ENCODE measurements around the gene MRI1. TPM values are rescaled to one million over a fixed set of nuclear protein-coding genes. Genes with fewer than 3 reads are reported as not detected.
"Not testable (repeated sequence)": the region's sequence is repeated elsewhere in the genome, so short reads cannot be mapped to it uniquely, and the experiment has no call there.

The MRI1 gene
- total and polyA plus RNA-seq, 8 donors: 14.4 to 35.1 (median 17.4) TPM

DNA sequence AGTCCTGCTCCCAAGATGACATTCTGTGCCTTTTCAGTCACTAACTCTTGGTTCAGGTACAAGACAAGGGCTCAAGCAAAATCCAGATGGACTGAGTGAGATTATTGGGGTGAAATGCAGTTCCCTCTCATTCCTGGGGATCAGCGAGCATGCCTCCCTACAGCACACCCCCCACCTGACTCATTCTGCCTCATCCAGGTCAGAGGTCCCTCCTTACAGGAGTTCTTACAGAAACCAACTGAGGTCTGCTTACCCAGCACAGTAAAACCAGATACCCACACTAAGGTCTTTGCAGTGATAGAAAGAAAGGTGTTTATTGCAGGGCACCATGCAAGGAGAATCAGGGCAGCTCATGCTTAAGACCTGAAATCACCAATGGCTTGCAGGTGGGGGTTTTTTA, 21.6 kb upstream of the MRI1 start:
- ATAC-seq (no peak), DNase-seq (no peak), FAIRE-seq (no peak)
- no peaks in the 10 kb centered on the region for H3K9me3 ChIP-seq
- TF ChIP-seq, protein P1, sequence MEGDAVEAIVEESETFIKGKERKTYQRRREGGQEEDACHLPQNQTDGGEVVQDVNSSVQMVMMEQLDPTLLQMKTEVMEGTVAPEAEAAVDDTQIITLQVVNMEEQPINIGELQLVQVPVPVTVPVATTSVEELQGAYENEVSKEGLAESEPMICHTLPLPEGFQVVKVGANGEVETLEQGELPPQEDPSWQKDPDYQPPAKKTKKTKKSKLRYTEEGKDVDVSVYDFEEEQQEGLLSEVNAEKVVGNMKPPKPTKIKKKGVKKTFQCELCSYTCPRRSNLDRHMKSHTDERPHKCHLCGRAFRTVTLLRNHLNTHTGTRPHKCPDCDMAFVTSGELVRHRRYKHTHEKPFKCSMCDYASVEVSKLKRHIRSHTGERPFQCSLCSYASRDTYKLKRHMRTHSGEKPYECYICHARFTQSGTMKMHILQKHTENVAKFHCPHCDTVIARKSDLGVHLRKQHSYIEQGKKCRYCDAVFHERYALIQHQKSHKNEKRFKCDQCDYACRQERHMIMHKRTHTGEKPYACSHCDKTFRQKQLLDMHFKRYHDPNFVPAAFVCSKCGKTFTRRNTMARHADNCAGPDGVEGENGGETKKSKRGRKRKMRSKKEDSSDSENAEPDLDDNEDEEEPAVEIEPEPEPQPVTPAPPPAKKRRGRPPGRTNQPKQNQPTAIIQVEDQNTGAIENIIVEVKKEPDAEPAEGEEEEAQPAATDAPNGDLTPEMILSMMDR (IDR thresholded peaks at IDR 0.05): no peak
- 88 to 95% methylated on average over 1 of the region's 1 CpG for WGBS, 2 donors
- H3K36me3 ChIP-seq: no peaks in the 10 kb centered on the region
- no peaks in the 10 kb centered on the region for H3K27me3 ChIP-seq
- no peak overlapping the region for H3K4me3 ChIP-seq
- H3K27ac ChIP-seq: no peak overlapping the region
- intact Hi-C loops (cut with DNase I): no loop called here
- peaks cover 0 to 6% (median 0%) of the 10 kb centered on the region in 3 donors for H3K4me1 ChIP-seq

DNA sequence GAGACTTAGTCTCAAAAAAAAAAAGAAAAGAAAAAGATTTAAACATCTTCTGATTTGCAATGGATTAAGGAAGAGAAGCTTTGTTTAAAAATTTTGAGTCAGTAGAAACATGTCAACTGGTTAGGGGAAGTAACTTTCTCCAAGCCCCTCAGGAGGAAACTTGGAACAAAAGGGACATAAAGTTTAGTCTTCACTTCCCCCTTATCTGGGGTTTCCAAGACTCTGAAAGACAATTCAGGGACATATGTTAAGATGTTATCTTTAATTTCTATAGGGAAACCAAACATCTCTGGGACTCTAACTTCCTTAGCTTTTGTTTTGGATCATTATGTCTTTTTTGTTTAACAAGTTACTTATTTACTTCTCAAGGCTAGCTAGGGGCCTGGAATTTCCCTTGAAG, 20.1 kb upstream of the MRI1 start:
- peaks cover 5 to 13% (median 6%) of the 10 kb centered on the region in 3 donors for H3K4me1 ChIP-seq
- H3K27me3 ChIP-seq: no peaks in the 10 kb centered on the region
- no peaks in the 10 kb centered on the region for H3K36me3 ChIP-seq
- TF ChIP-seq, protein P1 (IDR thresholded peaks at IDR 0.05): no peak
- peak overlapping the region in 1 of 4 donors; percentile 30 for H3K27ac ChIP-seq
- no peak for FAIRE-seq
- no peak for DNase-seq
- no peaks in the 10 kb centered on the region for H3K9me3 ChIP-seq
- no peak for ATAC-seq
- H3K4me3 ChIP-seq: no peak overlapping the region
- intact Hi-C loops (cut with DNase I): no loop called here

DNA sequence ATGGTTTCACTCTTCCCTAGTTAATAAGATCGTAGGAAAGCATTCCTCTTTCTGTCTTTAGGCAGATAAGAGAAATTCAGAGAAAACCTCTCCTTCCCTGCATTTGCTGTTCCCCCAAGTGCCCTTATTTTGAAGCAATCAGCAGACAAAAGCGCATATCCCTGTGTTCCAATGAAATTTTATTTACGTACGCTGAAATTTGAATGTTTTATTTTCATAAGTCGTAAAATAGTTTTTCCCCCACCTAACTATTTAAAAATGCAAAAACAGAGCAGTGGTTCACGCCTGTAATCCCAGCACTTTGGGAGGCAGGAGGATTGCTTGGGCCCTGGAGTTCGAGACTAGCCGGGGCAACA, 17.2 kb upstream of the MRI1 start:
- TF ChIP-seq, protein P1 (IDR thresholded peaks at IDR 0.05): no peak
- ATAC-seq (no peak), FAIRE-seq (no peak), DNase-seq (no peak)
- Histone ChIP-seq H3K4me1 (peaks cover 5 to 14% (median 7%) of the 10 kb centered on the region in 3 donors), H3K4me3 (peak overlapping the region in 3 of 4 donors; percentile 60 to 86 (median 61)), H3K9me3 (no peaks in the 10 kb centered on the region), H3K27me3 (no peaks in the 10 kb centered on the region), H3K36me3 (peaks cover 0 to 4% (median 0%) of the 10 kb centered on the region in 3 donors), H3K27ac (peak overlapping the region in 3 of 4 donors; percentile 50 to 85 (median 76))
- intact Hi-C loops (cut with DNase I): no loop called here
- 89 to 92% methylated on average over 8 of the region's 8 CpGs for WGBS, 2 donors

DNA sequence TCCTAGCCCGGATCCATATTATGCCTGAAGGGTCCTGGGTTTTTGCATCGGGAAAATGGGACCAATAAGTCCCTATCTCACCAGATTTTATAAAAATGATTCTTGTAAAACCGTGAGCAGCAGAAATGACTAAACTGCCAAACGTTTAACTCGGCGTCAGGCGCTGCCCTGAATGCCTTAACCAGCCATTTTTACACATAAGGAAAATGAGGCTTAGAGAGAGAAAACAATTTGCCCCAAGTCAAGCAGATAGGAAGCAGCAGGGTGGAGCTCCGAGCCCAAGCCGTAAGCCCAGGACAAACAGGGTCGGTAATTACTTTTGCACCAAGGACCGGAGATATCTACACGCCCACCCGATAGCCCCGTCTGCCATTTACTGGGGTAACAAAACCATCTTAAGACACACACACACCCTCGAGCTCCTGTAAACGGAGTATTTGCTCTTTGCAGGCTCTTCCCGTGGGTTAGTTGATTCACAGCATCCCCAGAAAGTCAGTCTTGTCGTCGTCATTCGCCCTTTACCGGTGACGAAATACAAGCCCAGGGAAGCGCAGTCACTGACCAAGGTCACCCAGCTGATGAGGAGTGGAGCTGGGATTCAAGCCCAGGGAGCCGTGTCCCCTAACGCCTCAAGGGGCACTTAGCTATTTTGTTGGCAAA, 16.0 kb upstream of the MRI1 start:
- no peaks in the 10 kb centered on the region for H3K27me3 ChIP-seq
- peak in 2 of 4 donors; percentile 0 to 2 for ATAC-seq
- H3K4me3 ChIP-seq: peak overlapping the region; percentile 60 to 86 (median 72)
- WGBS, 2 donors: 0% methylated on average over 25 of the region's 25 CpGs
- no peak for FAIRE-seq
- TF ChIP-seq, protein P1 (IDR thresholded peaks at IDR 0.05): no peak
- no peaks in the 10 kb centered on the region for H3K9me3 ChIP-seq
- peak overlapping the region; percentile 47 to 85 (median 63) for H3K27ac ChIP-seq
- intact Hi-C loops (cut with DNase I): no loop called here
- H3K4me1 ChIP-seq: peaks cover 5 to 14% (median 7%) of the 10 kb centered on the region in 3 donors
- peak in 1 of 6 donors; percentile 44 for DNase-seq
- H3K36me3 ChIP-seq: peaks cover 0 to 4% (median 0%) of the 10 kb centered on the region in 3 donors

DNA sequence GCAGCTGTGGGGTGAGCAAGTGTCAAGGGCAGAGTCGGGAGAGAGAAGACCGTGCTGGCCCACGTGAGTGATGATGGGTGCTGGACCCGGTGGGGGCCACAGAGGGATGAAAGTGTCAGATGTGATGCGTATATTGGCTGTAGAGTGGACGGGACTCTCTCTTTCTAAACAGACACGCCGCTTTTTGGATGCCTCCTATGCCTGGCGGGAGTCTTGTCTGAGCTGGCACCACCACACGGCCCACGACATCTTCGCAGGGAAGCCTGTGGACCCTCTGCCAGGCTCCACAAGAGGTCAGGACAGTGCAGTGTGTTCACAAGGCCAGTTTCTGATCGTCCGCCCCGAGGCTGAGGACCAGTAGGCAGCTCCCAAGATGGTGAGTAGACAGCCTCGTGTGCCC, 12.9 kb upstream of the MRI1 start:
- ATAC-seq (no peak), DNase-seq (no peak), FAIRE-seq (no peak)
- Histone ChIP-seq H3K9me3 (no peaks in the 10 kb centered on the region), H3K4me1 (peaks cover 5 to 8% (median 7%) of the 10 kb centered on the region in 3 donors), H3K4me3 (no peak overlapping the region), H3K27ac (no peak overlapping the region), H3K27me3 (no peaks in the 10 kb centered on the region), H3K36me3 (peaks cover 0 to 24% (median 16%) of the 10 kb centered on the region in 3 donors)
- intact Hi-C loops (cut with DNase I): no loop called here
- TF ChIP-seq, protein P1 (IDR thresholded peaks at IDR 0.05): no peak
- 87 to 88% methylated on average over 16 of the region's 16 CpGs for WGBS, 2 donors

DNA sequence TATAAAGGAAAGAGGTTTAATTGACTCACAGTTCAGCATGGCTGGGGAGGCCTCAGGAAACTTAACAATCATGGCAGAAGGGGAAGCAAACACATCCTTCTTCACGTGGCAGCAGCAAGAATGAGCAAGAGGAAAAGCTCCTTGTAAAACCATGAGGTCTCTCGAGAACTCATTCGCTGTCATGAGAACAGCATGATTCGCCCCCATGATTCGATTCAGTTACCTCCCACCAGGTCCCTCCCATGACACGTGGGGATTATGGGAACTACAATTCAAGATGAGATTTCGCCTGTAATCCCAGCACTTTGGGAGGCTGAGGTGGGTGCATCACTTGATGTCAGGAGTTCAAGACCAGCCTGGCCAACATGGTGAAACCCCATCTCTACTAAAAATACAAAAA, 10.7 kb upstream of the MRI1 start:
- H3K4me3 ChIP-seq; H3K27ac ChIP-seq; H3K27me3 ChIP-seq; H3K4me1 ChIP-seq; intact Hi-C loops (cut with DNase I); FAIRE-seq; H3K9me3 ChIP-seq; DNase-seq; ATAC-seq: not testable (repeated sequence)
- H3K36me3 ChIP-seq: peaks cover 0 to 41% (median 16%) of the 10 kb centered on the region in 3 donors
- WGBS, 2 donors: 89 to 94% methylated on average over 7 of the region's 7 CpGs

Measured in pancreas (tissue), 10 donors.